Neural cell (in vitro differentiated cells): ENCODE results near the gene KLHDC8B.
"Not testable (repeated sequence)": the region's sequence is repeated elsewhere in the genome, so short reads cannot be mapped to it uniquely, and the experiment has no call there.

Experiments
- CTCF ChIP-seq: fragments of 450-650 bp; IDR thresholded peaks from 2 replicates; pipeline ENCODE4 v1.5.1; 2014; ENCODE audit warnings: antibody characterized with exemption, mild to moderate bottlenecking, moderate library complexity; ENCODE audit not compliant: poor library complexity, severe bottlenecking
- REST ChIP-seq: IDR thresholded peaks from 2 replicates; pipeline ENCODE4 v1.6.1; 2012; ENCODE audit warnings: borderline replicate concordance

- not testable (repeated sequence) for TF ChIP-seq CTCF, REST
These were observed 47.1 kb downstream of the KLHDC8B start for GRCh38 chr3:49218471-49218989.
